Measurements from ENCODE around the gene IMPDH1. TPM values are rescaled to one million over a fixed set of nuclear protein-coding genes. Genes with fewer than 3 reads are reported as not detected.

IMPDH1 gene
- total and polyA plus RNA-seq, 9 of the 15 experiments (the other 6 are each of a cell fraction or from before 2014, with no cell fraction given) = 0.80 to 118 (median 64.3) TPM

- Histone ChIP-seq H3K4me1 (replicated peaks in 1 of 2; ENCODE audit: control insufficient read depth in 2 of 2, insufficient read depth in 2 of 2, low read length in 2 of 2) (peaks cover 3 to 13% of the 10 kb centered on the region in 2 experiments; a peak in 4 of 5 replicates), H3K27me3 (ENCODE audit: control insufficient read depth in 2 of 2, insufficient read depth in 2 of 2, low read length in 2 of 2) (peaks cover 0 to 4% of the 10 kb centered on the region in 2 experiments; a peak in 2 of 5 replicates), H2AFZ (ENCODE audit: low read depth, low read length) (peak within 1 kb of the TSS; percentile 90), H3K9me1 (ENCODE audit: control insufficient read depth, insufficient read depth, low read length) (peaks cover 5% of the 10 kb centered on the region), H3K9ac (ENCODE audit: insufficient read depth in 1 of 2, low read depth in 2 of 2, low read length in 2 of 2) (peak within 1 kb of the TSS; percentile 88 to 97), H3K4me2 (ENCODE audit: insufficient read depth, low read length) (peak within 1 kb of the TSS; percentile 96), H3K4me3 (peak within 1 kb of the TSS; percentile 82), H4K20me1 (replicated peaks; ENCODE audit: control insufficient read depth, insufficient read depth, low read length) (no peaks in the 10 kb centered on the region), H3K79me2 (ENCODE audit: control insufficient read depth, insufficient read depth, low read length) (peaks cover 43% of the 10 kb centered on the region), H3K36me3 (ENCODE audit: control insufficient read depth, insufficient read depth, low read length) (peaks cover 33% of the 10 kb centered on the region), H3K9me3 (replicated peaks; ENCODE audit: control insufficient read depth, insufficient read depth, low read depth, low read length) (no peaks in the 10 kb centered on the region; the same call in 1 of the 2 replicates), H3K27ac (ENCODE audit: extremely low read depth, low read depth, low read length) (peak within 1 kb of the TSS; percentile 81)
- DNase-seq (ENCODE audit: extremely low read depth in 1 of 4, low spot score in 3 of 4) (peak; percentile 97 to 98 (median 98)), ATAC-seq (peak; percentile 94), FAIRE-seq (peak; percentile 91)
- no TSS peak for BruUV-seq (replicated peaks)
- 13% methylated on average over 49 of the region's 49 CpGs for WGBS (ENCODE audit: insufficient coverage, low coverage, missing lambda C conversion rate)
- ChIA-PET POLR2A (interaction anchor here (0.6 to 1.3 kb wide), 22 partner anchors 9 to 978 kb away, joined by 3 to 10 read pairs (median 4); partner anchors contain the start of gene IMPDH1), CTCF (ENCODE audit: low intra/inter-chr PET ratio) (interaction anchor here (0.5 to 0.9 kb wide), 3 partner anchors 33 to 82 kb away, joined by 3 read pairs; no protein-coding TSS in a partner anchor)
- intact Hi-C loops (cut with micrococcal nuclease) (no loop called here), in situ Hi-C loops (cut with MboI) (no loop called here)
- peak; percentile 96 for TF ChIP-seq L3MBTL2 (IDR thresholded peaks at IDR 0.05)
- TF ChIP-seq, protein P1, sequence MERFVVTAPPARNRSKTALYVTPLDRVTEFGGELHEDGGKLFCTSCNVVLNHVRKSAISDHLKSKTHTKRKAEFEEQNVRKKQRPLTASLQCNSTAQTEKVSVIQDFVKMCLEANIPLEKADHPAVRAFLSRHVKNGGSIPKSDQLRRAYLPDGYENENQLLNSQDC (CRISPR knock-in tag; IDR thresholded peaks at IDR 0.05) = peak; percentile 36; the same call in 1 of the 2 replicates
- TF ChIP-seq DIDO1 (tag; IDR thresholded peaks at IDR 0.05; ENCODE audit: low read depth) = peak; percentile 100
- TF ChIP-seq MAFK (IDR thresholded peaks at IDR 0.05; ENCODE audit: low read length) = no peak
- TF ChIP-seq TFAP4 (CRISPR knock-in tag; IDR thresholded peaks at IDR 0.05; ENCODE audit: borderline replicate concordance) = peak; percentile 97
- TF ChIP-seq GATAD2B (IDR thresholded peaks at IDR 0.05; ENCODE audit: borderline replicate concordance) = no peak
- no peak for TF ChIP-seq CBFA2T2 (conservative IDR thresholded peaks at IDR 0.05)
- no peak for TF ChIP-seq ZC3H4 (CRISPR knock-in tag; IDR thresholded peaks at IDR 0.05; ENCODE audit: borderline replicate concordance)
- TF ChIP-seq SOX6 (IDR thresholded peaks at IDR 0.05) = peak; percentile 82
- TF ChIP-seq CBX5 (IDR thresholded peaks at IDR 0.05; ENCODE audit: borderline replicate concordance, low read depth) = peak; percentile 9; the same call in 1 of the 2 replicates
- TF ChIP-seq, protein P2, sequence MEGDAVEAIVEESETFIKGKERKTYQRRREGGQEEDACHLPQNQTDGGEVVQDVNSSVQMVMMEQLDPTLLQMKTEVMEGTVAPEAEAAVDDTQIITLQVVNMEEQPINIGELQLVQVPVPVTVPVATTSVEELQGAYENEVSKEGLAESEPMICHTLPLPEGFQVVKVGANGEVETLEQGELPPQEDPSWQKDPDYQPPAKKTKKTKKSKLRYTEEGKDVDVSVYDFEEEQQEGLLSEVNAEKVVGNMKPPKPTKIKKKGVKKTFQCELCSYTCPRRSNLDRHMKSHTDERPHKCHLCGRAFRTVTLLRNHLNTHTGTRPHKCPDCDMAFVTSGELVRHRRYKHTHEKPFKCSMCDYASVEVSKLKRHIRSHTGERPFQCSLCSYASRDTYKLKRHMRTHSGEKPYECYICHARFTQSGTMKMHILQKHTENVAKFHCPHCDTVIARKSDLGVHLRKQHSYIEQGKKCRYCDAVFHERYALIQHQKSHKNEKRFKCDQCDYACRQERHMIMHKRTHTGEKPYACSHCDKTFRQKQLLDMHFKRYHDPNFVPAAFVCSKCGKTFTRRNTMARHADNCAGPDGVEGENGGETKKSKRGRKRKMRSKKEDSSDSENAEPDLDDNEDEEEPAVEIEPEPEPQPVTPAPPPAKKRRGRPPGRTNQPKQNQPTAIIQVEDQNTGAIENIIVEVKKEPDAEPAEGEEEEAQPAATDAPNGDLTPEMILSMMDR (IDR thresholded peaks at IDR 0.05 in 2 of 3, conservative IDR thresholded peaks at IDR 0.05 in 1 of 3; ENCODE audit: insufficient read depth in 2 of 3, low read depth in 1 of 3, low read length in 3 of 3) = peak in 2 of 3 experiments; percentile 4 to 8; a peak in 1 of 6 replicates
- TF ChIP-seq STAT5B (CRISPR knock-in tag; IDR thresholded peaks at IDR 0.05) = no peak
- TF ChIP-seq ZFP36 (IDR thresholded peaks at IDR 0.05; ENCODE audit: low read depth, low read length, partially characterized antibody) = peak; percentile 51
- no peak for TF ChIP-seq CBX8 (IDR thresholded peaks at IDR 0.05; ENCODE audit: borderline replicate concordance, extremely low read depth, low read depth, low read length, poor library complexity, severe bottlenecking)
- TF ChIP-seq ZNF12 (CRISPR knock-in tag; IDR thresholded peaks at IDR 0.05) = 0 out of 2 replicates have a peak, but pooled peaks have one; percentile 86
- peak; percentile 76 for TF ChIP-seq HMGN3 (IDR thresholded peaks at IDR 0.05; ENCODE audit: borderline replicate concordance, extremely low read depth, insufficient read length, low read depth, low read length)
- TF ChIP-seq GATA2 (CRISPR knock-in tag; IDR thresholded peaks at IDR 0.05) = no peak
These were observed 66.0 kb downstream of the IMPDH1 start, which contains the start of gene RBM28 for GRCh38 chr7:128343554-128344430. Gene RBM28 (minus strand): TSS chr7:128343908. CDS start chr7:128343793, 115 bp downstream.
